Breast epithelium (tissue), 3 donors: ENCODE results near the gene ZNF362.

Experiments used
- POLR2A ChIP-seq: fragments of 450-650 bp; IDR thresholded peaks from one replicate; pipeline ENCODE4 v1.6.1; 2016; ENCODE audit warnings: antibody characterized with exemption, mild to moderate bottlenecking, moderate library complexity
- POLR2AphosphoS5 ChIP-seq, 3 donors: sonication (generic); formaldehyde crosslinking; IDR thresholded peaks; one replicate each; pipeline ENCODE4 v1.6.1; 2017; ENCODE audit warnings: antibody characterized with exemption in 3 of 3
- TF ChIP-seq, protein P1 (sequence below), 3 donors: fragments of 450-650 bp; IDR thresholded peaks; one replicate each; pipeline ENCODE4 v1.5.1; 2016 to 2017; ENCODE audit warnings: antibody characterized with exemption in 3 of 3, mild to moderate bottlenecking in 3 of 3, moderate library complexity in 3 of 3

DNA sequence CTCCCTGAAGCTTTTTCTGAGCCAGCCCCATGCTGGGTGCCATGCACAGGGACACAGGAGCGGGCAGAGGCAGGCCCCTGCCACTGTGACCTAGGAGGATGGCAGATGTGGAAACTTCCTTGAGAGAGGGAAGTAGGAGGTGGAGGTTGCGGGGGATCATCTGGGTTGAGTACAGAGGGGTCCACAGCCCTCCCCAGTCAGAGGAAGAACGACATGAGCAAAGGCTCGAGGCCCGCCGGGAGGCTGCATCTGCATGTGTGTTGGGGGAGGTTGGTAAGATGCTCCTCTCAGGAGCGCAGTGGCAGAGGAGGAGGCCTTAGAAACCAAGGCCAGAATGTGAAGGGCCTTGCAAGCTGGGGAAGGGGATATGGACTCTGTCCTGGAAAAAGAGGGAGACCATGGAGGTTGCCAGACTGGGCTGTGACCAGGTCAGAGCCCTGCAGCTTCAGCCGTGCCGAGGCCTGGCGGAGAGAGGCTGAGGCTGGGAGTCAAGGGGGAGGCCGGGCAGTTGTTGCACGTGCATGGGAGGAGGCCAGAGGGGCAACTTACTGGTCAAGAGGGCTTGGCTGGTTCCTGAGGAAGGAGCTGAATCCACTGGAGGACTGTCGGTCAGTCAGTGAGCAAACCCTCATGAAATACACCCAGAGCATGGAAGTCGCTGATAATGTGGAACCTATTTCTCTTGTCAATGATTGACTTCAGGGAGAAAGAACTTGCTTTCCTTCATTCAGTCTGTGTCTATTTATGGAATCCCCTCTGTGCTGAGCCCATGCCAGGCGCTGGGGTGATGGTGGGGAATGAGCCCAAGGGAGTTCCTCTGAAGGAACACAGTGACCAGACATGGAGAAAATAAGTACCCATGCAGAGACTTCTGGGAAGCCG is 32.9 kb downstream of the ZNF362 start:
- TF ChIP-seq POLR2AphosphoS5 (IDR thresholded peaks at IDR 0.05), result no peak
- TF ChIP-seq, protein P1, sequence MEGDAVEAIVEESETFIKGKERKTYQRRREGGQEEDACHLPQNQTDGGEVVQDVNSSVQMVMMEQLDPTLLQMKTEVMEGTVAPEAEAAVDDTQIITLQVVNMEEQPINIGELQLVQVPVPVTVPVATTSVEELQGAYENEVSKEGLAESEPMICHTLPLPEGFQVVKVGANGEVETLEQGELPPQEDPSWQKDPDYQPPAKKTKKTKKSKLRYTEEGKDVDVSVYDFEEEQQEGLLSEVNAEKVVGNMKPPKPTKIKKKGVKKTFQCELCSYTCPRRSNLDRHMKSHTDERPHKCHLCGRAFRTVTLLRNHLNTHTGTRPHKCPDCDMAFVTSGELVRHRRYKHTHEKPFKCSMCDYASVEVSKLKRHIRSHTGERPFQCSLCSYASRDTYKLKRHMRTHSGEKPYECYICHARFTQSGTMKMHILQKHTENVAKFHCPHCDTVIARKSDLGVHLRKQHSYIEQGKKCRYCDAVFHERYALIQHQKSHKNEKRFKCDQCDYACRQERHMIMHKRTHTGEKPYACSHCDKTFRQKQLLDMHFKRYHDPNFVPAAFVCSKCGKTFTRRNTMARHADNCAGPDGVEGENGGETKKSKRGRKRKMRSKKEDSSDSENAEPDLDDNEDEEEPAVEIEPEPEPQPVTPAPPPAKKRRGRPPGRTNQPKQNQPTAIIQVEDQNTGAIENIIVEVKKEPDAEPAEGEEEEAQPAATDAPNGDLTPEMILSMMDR (IDR thresholded peaks at IDR 0.05), result no peak
- no peak for TF ChIP-seq POLR2A
